GM18870 (cell line): ENCODE data around the gene LRRC8B.
A peak's percentile ranks its signal among the peaks of the same experiment; 100 is the strongest.
"Not testable (repeated sequence)": the region's sequence is repeated elsewhere in the genome, so short reads cannot be mapped to it uniquely, and the experiment has no call there.

Experiments used
- ATAC-seq: cut with Tn5 transposase; IDR thresholded peaks from one replicate; pipeline ENCODE4 v1.9.1; 2021; ENCODE audit warnings: moderate library complexity; ENCODE audit not compliant: unreplicated experiment

Gene LRRC8B

GRCh38 chr1:89523572-89524368, 859 bp upstream of the LRRC8B start:
- peak; percentile 30 for ATAC-seq

- peak; percentile 15 for ATAC-seq
Measured at GRCh38 chr1:89525169-89525855, 683 bp downstream of the LRRC8B start.

- ATAC-seq, result no peak
Measured at GRCh38 chr1:89527256-89527655, 2.6 kb downstream of the LRRC8B start.

GRCh38 chr1:89527750-89528381, 3.2 kb downstream of the LRRC8B start:
- no peak for ATAC-seq

- no peak for ATAC-seq
Measured at GRCh38 chr1:89528382-89528780, 3.8 kb downstream of the LRRC8B start.

- no peak for ATAC-seq
Measured at GRCh38 chr1:89529196-89529595, 4.6 kb downstream of the LRRC8B start.

GRCh38 chr1:89530444-89531089, 5.9 kb downstream of the LRRC8B start:
- no peak for ATAC-seq

- no peak for ATAC-seq
Measured at GRCh38 chr1:89531480-89532139, 7.0 kb downstream of the LRRC8B start.

- no peak for ATAC-seq
Measured at GRCh38 chr1:89532228-89532627, 7.6 kb downstream of the LRRC8B start.

- no peak for ATAC-seq
Measured at GRCh38 chr1:89532866-89533265, 8.2 kb downstream of the LRRC8B start.

- no peak for ATAC-seq
Measured at GRCh38 chr1:89535537-89535936, 10.9 kb downstream of the LRRC8B start.

- ATAC-seq, result no peak
Measured at GRCh38 chr1:89536555-89537341, 12.1 kb downstream of the LRRC8B start.

- no peak for ATAC-seq
Measured at GRCh38 chr1:89538361-89538760, 13.7 kb downstream of the LRRC8B start.

GRCh38 chr1:89539128-89539527, 14.5 kb downstream of the LRRC8B start:
- ATAC-seq, result no peak

- ATAC-seq, result no peak
Measured at GRCh38 chr1:89540406-89540970, 15.9 kb downstream of the LRRC8B start.

- ATAC-seq, result no peak
Measured at GRCh38 chr1:89542345-89542744, 17.7 kb downstream of the LRRC8B start.

- ATAC-seq, result not testable (repeated sequence)
Measured at GRCh38 chr1:89543632-89544031, 19.0 kb downstream of the LRRC8B start.

GRCh38 chr1:89545264-89546038, 20.8 kb downstream of the LRRC8B start:
- no peak for ATAC-seq
